Nucleus accumbens (tissue), 56 donors: Measurements from ENCODE around the gene MEIS1.

Experiments used
- DNase-seq, 56 donors: peaks; one replicate each; lab custom pipeline; 2025; lab: John Stamatoyannopoulos, UW

The MEIS1 gene

GRCh38 chr2:66576561-66577320 is 141.8 kb downstream of the MEIS1 start:
- no peak for DNase-seq

DNA sequence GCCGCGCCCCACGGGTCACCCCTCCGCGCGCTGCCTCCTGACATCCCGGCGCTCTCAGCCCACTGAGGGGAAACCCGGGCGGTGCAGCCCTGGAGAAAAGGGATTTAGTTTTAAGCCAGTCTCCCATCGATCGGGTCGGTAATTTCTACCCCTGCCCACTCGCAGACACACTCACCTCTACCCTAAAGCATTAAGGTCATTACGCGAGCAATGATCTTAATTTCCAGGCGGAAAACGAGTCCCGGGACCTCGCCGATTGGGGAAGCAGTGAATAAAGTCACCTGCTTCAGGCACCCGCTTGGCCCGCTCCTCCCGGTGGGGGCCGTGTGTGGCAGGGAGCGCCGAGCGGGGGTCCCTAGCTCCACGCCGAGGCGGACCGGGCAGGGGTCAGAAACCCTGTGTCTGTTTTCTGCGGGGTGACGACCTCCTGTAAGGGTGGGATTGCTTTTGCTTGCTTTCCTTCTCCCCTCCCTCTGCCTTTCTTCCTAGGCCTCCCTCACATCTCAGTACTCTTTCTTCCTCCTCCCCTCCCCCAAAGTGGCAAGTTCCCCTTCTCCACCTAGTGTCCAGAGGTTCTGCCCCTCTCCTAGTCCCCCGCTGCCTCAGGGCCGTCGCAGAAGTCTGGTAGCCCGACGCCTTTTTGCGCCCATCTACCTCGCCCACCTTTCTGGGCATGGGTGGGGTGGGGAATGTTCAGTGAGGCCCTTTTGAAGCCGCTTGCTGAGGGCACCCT is 142.6 kb downstream of the MEIS1 start:
- no peak for DNase-seq

- no peak for DNase-seq
Observed at GRCh38 chr2:66578054-66578686, 143.2 kb downstream of the MEIS1 start.

DNA sequence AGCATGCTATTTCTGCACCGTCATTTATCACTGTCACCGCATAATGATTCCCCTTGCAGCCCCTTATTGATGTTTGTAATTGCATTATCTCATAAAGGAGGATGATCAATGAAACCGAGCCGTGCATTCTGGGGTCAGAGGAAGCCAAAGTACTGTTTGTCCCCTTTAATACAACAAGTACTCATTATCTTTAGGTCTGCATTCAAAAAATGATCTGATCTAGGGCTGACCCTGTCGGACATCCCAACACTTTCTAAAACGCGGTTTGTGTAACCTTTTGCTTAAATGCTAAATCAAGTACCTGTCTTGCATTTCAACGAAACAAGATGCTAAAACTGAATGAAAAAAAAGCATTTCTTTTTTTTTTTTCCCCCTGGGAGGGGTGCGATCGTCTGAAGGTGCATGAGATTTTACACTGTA is 143.8 kb downstream of the MEIS1 start:
- DNase-seq: no peak

DNA sequence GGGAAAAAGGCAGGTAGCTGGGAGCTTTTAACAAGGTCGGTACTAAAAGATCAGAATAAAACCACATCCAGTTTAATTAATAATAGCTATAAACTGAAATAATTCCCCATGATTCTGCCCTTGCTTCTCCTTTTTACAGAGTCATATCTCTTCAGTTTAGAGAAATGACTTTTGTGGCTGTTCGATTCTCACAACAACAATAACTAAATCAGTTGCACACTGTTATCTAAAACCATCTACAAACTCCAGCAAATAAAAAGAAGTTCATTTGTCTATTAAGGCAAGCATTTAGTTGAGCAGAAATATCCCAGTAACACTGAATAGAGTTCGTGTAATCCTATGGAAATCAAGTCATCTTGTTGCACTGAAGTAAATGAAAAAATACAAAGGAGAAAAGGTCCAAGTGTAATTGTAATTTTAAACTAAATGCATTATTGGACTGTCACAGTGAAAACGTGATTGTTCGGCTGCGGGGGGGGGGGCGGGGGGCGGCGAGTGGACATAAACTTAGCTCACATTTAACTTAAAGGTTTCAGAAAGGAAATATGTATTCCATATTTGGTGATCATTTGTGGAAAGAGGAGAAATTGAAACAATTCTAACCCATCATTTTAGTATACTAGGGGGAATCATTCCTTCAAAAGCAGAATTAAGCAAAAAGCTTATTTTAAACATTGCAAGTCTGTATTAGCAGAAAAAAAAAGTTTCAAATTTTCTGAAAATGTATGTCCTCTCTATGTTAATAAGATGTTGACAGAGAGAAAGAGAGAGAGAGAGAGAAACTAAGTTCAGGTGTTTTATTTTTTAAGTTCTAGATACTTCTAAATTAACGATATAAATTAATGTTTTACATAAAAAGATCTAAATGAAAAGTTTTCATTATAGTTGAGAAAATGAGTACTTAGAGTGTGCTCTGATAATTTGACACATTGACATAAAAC is 144.5 kb downstream of the MEIS1 start:
- no peak for DNase-seq

DNA sequence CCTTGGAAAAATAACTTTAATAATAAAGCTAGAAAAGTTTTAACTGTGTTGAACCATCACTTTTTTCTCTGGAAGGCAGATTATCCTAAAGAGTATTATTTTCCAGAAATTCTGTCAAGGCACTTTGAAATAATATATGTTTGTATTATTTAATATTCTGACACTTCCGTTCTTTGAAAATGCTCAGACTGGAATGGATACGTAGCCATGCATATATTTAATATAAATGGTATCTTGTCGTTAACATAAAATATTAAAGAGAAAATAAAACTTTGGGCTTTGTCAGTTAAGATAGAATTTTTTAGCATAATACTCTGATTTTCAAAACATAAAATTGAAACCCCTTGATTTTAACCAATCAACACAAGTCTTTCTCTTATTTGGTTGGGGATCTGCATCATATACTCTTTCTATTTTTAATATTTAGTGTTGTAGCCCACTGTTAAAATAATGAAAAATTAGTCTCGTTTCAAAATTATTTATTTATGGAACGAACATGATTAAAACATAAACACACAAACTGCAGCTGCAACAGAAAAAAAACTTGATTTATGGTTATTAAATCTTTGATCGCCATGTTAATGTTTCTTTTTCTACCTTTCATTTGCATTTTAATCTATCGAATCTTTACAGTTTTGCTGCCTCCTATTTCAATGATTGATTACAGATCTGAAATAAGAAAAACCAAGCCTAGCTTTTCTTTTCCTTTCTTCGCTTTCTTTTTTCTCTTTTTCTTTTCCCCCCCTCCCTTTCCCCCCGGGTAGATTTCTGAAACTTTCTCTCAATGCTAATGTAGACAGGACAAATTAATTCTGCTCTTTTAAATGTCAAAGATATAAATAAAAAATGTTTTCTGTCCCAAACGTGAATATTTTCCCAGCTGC is 145.5 kb downstream of the MEIS1 start:
- no peak for DNase-seq

- DNase-seq: no peak
Observed at GRCh38 chr2:66581339-66582103, 146.6 kb downstream of the MEIS1 start.

GRCh38 chr2:66582104-66582986 is 147.4 kb downstream of the MEIS1 start:
- no peak for DNase-seq

GRCh38 chr2:66582987-66583880 is 148.3 kb downstream of the MEIS1 start:
- DNase-seq: no peak

GRCh38 chr2:66583881-66584280 is 149.0 kb downstream of the MEIS1 start:
- no peak for DNase-seq

GRCh38 chr2:66585587-66585986 is 150.7 kb downstream of the MEIS1 start:
- no peak for DNase-seq

GRCh38 chr2:66587216-66587615 is 152.3 kb downstream of the MEIS1 start:
- no peak for DNase-seq

DNA sequence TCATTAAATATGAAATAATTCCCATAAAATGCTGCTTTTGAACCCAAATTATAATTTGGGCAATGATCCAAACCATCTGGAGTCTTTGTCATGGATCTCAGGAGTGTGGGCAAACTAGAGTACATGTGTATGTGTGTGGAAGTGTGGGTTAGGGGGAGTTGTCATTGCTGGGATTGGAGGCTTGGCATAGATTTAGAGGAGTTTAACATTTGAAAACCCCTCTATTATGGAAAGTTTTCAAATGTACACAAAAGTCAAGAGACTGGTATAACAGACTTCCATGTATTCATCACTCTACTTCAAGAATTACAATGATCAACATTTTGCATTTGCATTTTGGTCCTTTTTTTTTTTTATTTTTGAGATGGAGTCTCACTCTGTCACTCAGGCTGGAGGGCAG is 159.1 kb downstream of the MEIS1 start:
- no peak for DNase-seq

GRCh38 chr2:66595556-66595955 is 160.6 kb downstream of the MEIS1 start:
- DNase-seq: no peak

GRCh38 chr2:66596256-66596655 is 161.3 kb downstream of the MEIS1 start:
- no peak for DNase-seq

DNA sequence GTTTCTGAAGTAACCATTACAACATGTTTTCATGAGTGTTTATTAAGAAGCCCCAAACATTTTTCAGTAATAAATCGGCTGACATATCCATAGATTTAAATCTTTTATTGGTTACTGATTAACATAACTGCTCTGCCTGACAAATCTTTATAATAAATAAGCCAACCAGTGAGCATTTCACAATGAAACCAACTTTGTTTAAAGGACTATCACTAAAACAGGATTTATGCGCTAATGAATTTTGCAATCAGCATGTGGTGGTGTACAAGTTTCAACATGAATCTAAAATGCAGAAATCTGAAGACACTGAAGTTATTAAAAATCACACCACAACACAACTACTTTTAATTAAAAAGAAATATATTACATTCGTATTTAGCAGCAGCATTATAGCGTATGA is 166.7 kb downstream of the MEIS1 start:
- DNase-seq: no peak

GRCh38 chr2:66602341-66602740 is 167.4 kb downstream of the MEIS1 start:
- DNase-seq: no peak
